B cell (primary cell): ENCODE data around the gene PTPN21. TPM values are rescaled to one million over a fixed set of nuclear protein-coding genes. Genes with fewer than 3 reads are reported as not detected.

Experiments
- ATAC-seq: fragments of 200-7000 bp; cut with Tn5 transposase; one replicate; pipeline ENCODE4 v1.10.0; 2021; ENCODE audit warnings: low read depth, mild to moderate bottlenecking, moderate number of reproducible peaks, moderate library complexity
- CTCF ChIA-PET: fragments of 350-600 bp; sonication (Branson Sonifier 250); formaldehyde crosslinking; loops from one replicate; lab custom pipeline; 2021; ENCODE audit warnings: antibody characterized with exemption, inconsistent platforms; lab: Charles Lee
- POLR2A ChIA-PET: fragments of 350-600 bp; sonication (Branson Sonifier 250); formaldehyde crosslinking; loops from one replicate; lab custom pipeline; 2021; ENCODE audit warnings: antibody characterized with exemption; lab: Charles Lee
- DNase-seq: peaks from one replicate; pipeline ENCODE4 v3.0.0; 2013
- H2AFZ ChIP-seq: 2 replicates; pipeline ENCODE4 v1.6.1; 2012; ENCODE audit warnings: mild to moderate bottlenecking, low read depth, low read length; ENCODE audit not compliant: insufficient read depth, poor library complexity, severe bottlenecking
- H3K27ac ChIP-seq, 2 donors: 1 replicate in 1 of 2; 2 replicates in 1 of 2; pipeline ENCODE4 v1.5.1; 2012 to 2013; ENCODE audit warnings: low read length in 2 of 2, mild to moderate bottlenecking in 2 of 2, moderate library complexity in 1 of 2
- H3K27me3 ChIP-seq, 4 experiments: fragments of 200-600 bp in 1 of 4; sonication (generic) in 1 of 4; replicated peaks in 1 of 4; 1 replicate in 2 of 4; 2 replicates in 2 of 4; pipeline versions ENCODE4 v1.6.1 to v1.7.0; 2013 to 2016; ENCODE audit warnings: low read length in 3 of 4, mild to moderate bottlenecking in 2 of 4, mixed read lengths in 1 of 4, moderate library complexity in 1 of 4; ENCODE audit not compliant: insufficient read depth in 4 of 4, control insufficient read depth in 3 of 4; ENCODE audit errors: control extremely low read depth in 1 of 4
- H3K36me3 ChIP-seq, 2 experiments: replicated peaks in 1 of 2; 1 replicate in 1 of 2; 2 replicates in 1 of 2; pipeline versions ENCODE4 v1.6.1 to v1.7.1; 2013; ENCODE audit warnings: low read length in 1 of 2; ENCODE audit not compliant: insufficient read depth in 2 of 2, control insufficient read depth in 1 of 2; ENCODE audit errors: control extremely low read depth in 1 of 2, extremely low read depth in 1 of 2
- H3K4me1 ChIP-seq, 2 donors: fragments of 200-600 bp in 1 of 2; sonication (generic) in 1 of 2; 1 replicate in 1 of 2; 2 replicates in 1 of 2; pipeline versions ENCODE4 v1.5.1 to v1.6.1; 2013 to 2017; ENCODE audit warnings: low read length in 2 of 2; ENCODE audit not compliant: control insufficient read depth in 2 of 2, insufficient read depth in 2 of 2
- H3K4me2 ChIP-seq: replicated peaks from 2 replicates; pipeline ENCODE3; 2012; ENCODE audit warnings: mild to moderate bottlenecking, low read depth, low read length; ENCODE audit not compliant: poor library complexity, severe bottlenecking
- H3K4me3 ChIP-seq, 5 experiments: fragments of 200-600 bp in 1 of 5; sonication (generic) in 1 of 5; 1 replicate in 3 of 5; 2 replicates in 2 of 5; pipeline versions ENCODE4 v1.5.1 to v1.7.0; 2011 to 2016; ENCODE audit warnings: low read length in 4 of 5, mild to moderate bottlenecking in 4 of 5, low read depth in 2 of 5, control low read depth in 1 of 5, moderate library complexity in 1 of 5; ENCODE audit not compliant: insufficient read depth in 1 of 5; ENCODE audit errors: control extremely low read depth in 1 of 5, extremely low read depth in 1 of 5
- H3K79me2 ChIP-seq: fragments of 200-600 bp; sonication (generic); one replicate; pipeline ENCODE4 v1.6.0; 2016; ENCODE audit warnings: low read length; ENCODE audit not compliant: control insufficient read depth, insufficient read depth
- H3K9ac ChIP-seq: fragments of 200-600 bp; sonication (generic); 2 replicates; pipeline ENCODE4 v1.6.1; 2017; ENCODE audit warnings: mild to moderate bottlenecking, low read length, moderate library complexity
- H3K9me3 ChIP-seq, 3 donors: one replicate each; pipeline versions ENCODE4 v1.6.1 to v1.7.1; 2013; ENCODE audit warnings: low read length in 2 of 3; ENCODE audit not compliant: control insufficient read depth in 2 of 3, insufficient read depth in 1 of 3; ENCODE audit errors: control extremely low read depth in 1 of 3
- H4K20me1 ChIP-seq: 2 replicates; pipeline ENCODE4 v1.6.0; 2012; ENCODE audit warnings: mild to moderate bottlenecking, low read length; ENCODE audit not compliant: insufficient read depth, control insufficient read depth, poor library complexity, severe bottlenecking
- H3K27ac Mint-ChIP-seq: one replicate; pipeline ENCODE4 v1.8.0; 2021; ENCODE audit warnings: mixed read lengths
- H3K27me3 Mint-ChIP-seq: one replicate; pipeline ENCODE4 v1.8.0; 2021; ENCODE audit warnings: mixed read lengths
- H3K4me1 Mint-ChIP-seq: one replicate; pipeline ENCODE4 v1.8.0; 2021; ENCODE audit warnings: mixed read lengths
- H3K4me3 Mint-ChIP-seq: one replicate; pipeline ENCODE4 v1.8.0; 2021; ENCODE audit warnings: mixed read lengths
- H3K9me3 Mint-ChIP-seq: one replicate; pipeline ENCODE4 v1.8.0; 2022; ENCODE audit warnings: mixed read lengths; ENCODE audit not compliant: insufficient read depth
- CTCF ChIP-seq: fragments of 200-600 bp; IDR thresholded peaks from one replicate; pipeline ENCODE4 v1.8.0; 2022; ENCODE audit warnings: antibody characterized with exemption, mild to moderate bottlenecking
- EZH2 ChIP-seq: IDR thresholded peaks from 2 replicates; pipeline ENCODE4 v1.6.1; 2012; ENCODE audit warnings: borderline replicate concordance, low read depth, mild to moderate bottlenecking, moderate library complexity, low read length; ENCODE audit not compliant: insufficient read depth, poor library complexity, severe bottlenecking
- WGBS: methylation state at CpG from one replicate; pipeline ENCODE4 v1.1.5; 2013; ENCODE audit warnings: missing lambda C conversion rate; ENCODE audit not compliant: insufficient coverage; 5-methylcytosine and 5-hydroxymethylcytosine counted together
- intact Hi-C: fragments of 100-400 bp; cut with micrococcal nuclease; formaldehyde crosslinking; loops from one replicate; pipeline ENCODE4 v1.10.0; 2022
- polyA plus RNA-seq: library from polyadenylated mRNA; depleted of rRNA; stranded (reverse); fragments of >200 nt; gene quantifications from 2 replicates; pipeline ENCODE4 v1.2.3, GENCODE V29; 2012
- total RNA-seq, 2 donors: library from RNA; stranded (reverse); fragments of 120-200 nt in 1 of 2; gene quantifications; 1 replicate in 1 of 2; 2 replicates in 1 of 2; pipeline versions ENCODE4 v1.2.3 to v1.2.4, GENCODE V29; 2013 to 2022

PTPN21 gene
- total and polyA plus RNA-seq, 2 donors (not counting 1 experiment from before 2014, with no cell fraction given) = not detected

GRCh38 chr14:88515499-88516221 lies 39.1 kb downstream of the PTPN21 start:
- TF ChIP-seq EZH2 (no peak), CTCF (no peak)
- H4K20me1 ChIP-seq = no peaks in the 10 kb centered on the region
- intact Hi-C loops = no loop called here
- H3K27me3 ChIP-seq = peaks cover 0 to 8% (median 2%) of the 10 kb centered on the region in 4 experiments
- no peaks in the 10 kb centered on the region for H3K9me3 ChIP-seq
- no peak for ATAC-seq
- no peaks in the 10 kb centered on the region for H3K79me2 ChIP-seq
- H2AFZ ChIP-seq = no peak overlapping the region
- H3K27ac ChIP-seq = no peak overlapping the region
- no peak overlapping the region for H3K4me2 ChIP-seq
- DNase-seq = no peak
- Mint-ChIP-seq H3K27me3 (peaks cover 22% of the 10 kb centered on the region), H3K9me3 (no peaks in the 10 kb centered on the region), H3K4me3 (no peak overlapping the region), H3K4me1 (no peaks in the 10 kb centered on the region), H3K27ac (no peak overlapping the region)
- no CpG with 5 or more reads among the region's 1 CpG for WGBS
- H3K4me3 ChIP-seq = no peak overlapping the region
- no peaks in the 10 kb centered on the region for H3K4me1 ChIP-seq
- H3K9ac ChIP-seq = no peak overlapping the region
- ChIA-PET POLR2A (no interaction called here), CTCF (no interaction called here)
- H3K36me3 ChIP-seq = no peaks in the 10 kb centered on the region

GRCh38 chr14:88507208-88507607 lies 47.6 kb downstream of the PTPN21 start:
- POLR2A ChIA-PET = no interaction called here
- CTCF ChIA-PET = interaction anchor here (0.5 kb wide), 1 partner anchor 32 kb away, joined by 3 read pairs; no protein-coding TSS in a partner anchor
- no peak overlapping the region for H3K27ac ChIP-seq
- no peak overlapping the region for H3K4me2 ChIP-seq
- Mint-ChIP-seq H3K4me1 (no peaks in the 10 kb centered on the region), H3K27me3 (peaks cover 13% of the 10 kb centered on the region), H3K4me3 (no peak overlapping the region), H3K9me3 (no peaks in the 10 kb centered on the region), H3K27ac (no peak overlapping the region)
- WGBS = no CpG with 5 or more reads among the region's 1 CpG
- intact Hi-C loops = no loop called here
- DNase-seq = no peak
- H3K79me2 ChIP-seq = no peaks in the 10 kb centered on the region
- H3K36me3 ChIP-seq = no peaks in the 10 kb centered on the region
- no peaks in the 10 kb centered on the region for H3K4me1 ChIP-seq
- no peak for ATAC-seq
- H3K9me3 ChIP-seq = no peaks in the 10 kb centered on the region
- no peaks in the 10 kb centered on the region for H4K20me1 ChIP-seq
- no peak overlapping the region for H2AFZ ChIP-seq
- H3K9ac ChIP-seq = no peak overlapping the region
- TF ChIP-seq CTCF (no peak), EZH2 (no peak)
- H3K27me3 ChIP-seq = no peaks in the 10 kb centered on the region
- no peak overlapping the region for H3K4me3 ChIP-seq
